ENCODE measurements around the gene NINJ2.

Gene NINJ2

GRCh38 chr12:587132-588023, 75.9 kb downstream of the NINJ2 start:
- Histone ChIP-seq H3K36me3 (ENCODE audit: insufficient read depth, low read length) (no peaks in the 10 kb centered on the region), H3K79me2 (ENCODE audit: insufficient read depth, low read length) (no peaks in the 10 kb centered on the region), H4K20me1 (ENCODE audit: insufficient read depth, low read length) (no peaks in the 10 kb centered on the region), H3K27ac (ENCODE audit: low read length) (no peak overlapping the region), H2AFZ (ENCODE audit: low read depth, low read length) (no peak overlapping the region), H3K4me3 (ENCODE audit: low read depth in 1 of 2, low read length in 2 of 2) (no peak overlapping the region), H3K4me1 (ENCODE audit: insufficient read depth, low read length) (no peaks in the 10 kb centered on the region), H3K9me3 (ENCODE audit: insufficient read depth, low read length, severe bottlenecking) (no peaks in the 10 kb centered on the region), H3K27me3 (ENCODE audit: insufficient read depth, low read length, poor library complexity) (peaks cover 4% of the 10 kb centered on the region), H3K4me2 (ENCODE audit: insufficient read depth, low read length) (no peak overlapping the region), H3K9ac (ENCODE audit: low read depth, low read length) (no peak overlapping the region)
- DNase-seq = no peak
- no peak for ATAC-seq (ENCODE audit: insufficient read depth, low read depth)
- TF ChIP-seq CTCF (IDR thresholded peaks at IDR 0.05; ENCODE audit: borderline replicate concordance, extremely low read depth, low read length, poor library complexity, severe bottlenecking) = no peak
- TF ChIP-seq EZH2 (IDR thresholded peaks at IDR 0.05; ENCODE audit: borderline replicate concordance, low read depth, low read length, severe bottlenecking) = no peak

- Histone ChIP-seq H2AFZ (ENCODE audit: low read depth, low read length) (no peak overlapping the region), H3K36me3 (ENCODE audit: insufficient read depth, low read length) (no peaks in the 10 kb centered on the region), H3K9ac (ENCODE audit: low read depth, low read length) (no peak overlapping the region), H3K4me1 (ENCODE audit: insufficient read depth, low read length) (no peaks in the 10 kb centered on the region), H3K79me2 (ENCODE audit: insufficient read depth, low read length) (no peaks in the 10 kb centered on the region), H3K4me2 (ENCODE audit: insufficient read depth, low read length) (no peak overlapping the region), H3K27ac (ENCODE audit: low read length) (no peak overlapping the region), H3K27me3 (ENCODE audit: insufficient read depth, low read length, poor library complexity) (peaks cover 4% of the 10 kb centered on the region), H3K4me3 (ENCODE audit: low read depth in 1 of 2, low read length in 2 of 2) (no peak overlapping the region), H3K9me3 (ENCODE audit: insufficient read depth, low read length, severe bottlenecking) (no peaks in the 10 kb centered on the region), H4K20me1 (ENCODE audit: insufficient read depth, low read length) (no peaks in the 10 kb centered on the region)
- TF ChIP-seq EZH2 (IDR thresholded peaks at IDR 0.05; ENCODE audit: borderline replicate concordance, low read depth, low read length, severe bottlenecking) (no peak), CTCF (IDR thresholded peaks at IDR 0.05; ENCODE audit: borderline replicate concordance, extremely low read depth, low read length, poor library complexity, severe bottlenecking) (no peak)
- DNase-seq (no peak), ATAC-seq (ENCODE audit: insufficient read depth, low read depth) (no peak)
These were observed 76.8 kb downstream of the NINJ2 start for GRCh38 chr12:586318-587071.

- Histone ChIP-seq H3K79me2 (ENCODE audit: insufficient read depth, low read length) (no peaks in the 10 kb centered on the region), H3K36me3 (ENCODE audit: insufficient read depth, low read length) (no peaks in the 10 kb centered on the region), H3K27me3 (ENCODE audit: insufficient read depth, low read length, poor library complexity) (no peaks in the 10 kb centered on the region), H4K20me1 (ENCODE audit: insufficient read depth, low read length) (no peaks in the 10 kb centered on the region), H3K4me3 (ENCODE audit: low read depth in 1 of 2, low read length in 2 of 2) (no peak overlapping the region), H3K9ac (ENCODE audit: low read depth, low read length) (no peak overlapping the region), H3K4me1 (ENCODE audit: insufficient read depth, low read length) (no peaks in the 10 kb centered on the region), H3K4me2 (ENCODE audit: insufficient read depth, low read length) (no peak overlapping the region), H3K9me3 (ENCODE audit: insufficient read depth, low read length, severe bottlenecking) (no peaks in the 10 kb centered on the region), H2AFZ (ENCODE audit: low read depth, low read length) (no peak overlapping the region), H3K27ac (ENCODE audit: low read length) (no peak overlapping the region)
- TF ChIP-seq CTCF (IDR thresholded peaks at IDR 0.05; ENCODE audit: borderline replicate concordance, extremely low read depth, low read length, poor library complexity, severe bottlenecking) = no peak
- no peak for TF ChIP-seq EZH2 (IDR thresholded peaks at IDR 0.05; ENCODE audit: borderline replicate concordance, low read depth, low read length, severe bottlenecking)
- ATAC-seq (ENCODE audit: insufficient read depth, low read depth) (no peak), DNase-seq (no peak)
These were observed 77.9 kb downstream of the NINJ2 start for GRCh38 chr12:585062-586061.

Data from DND-41 (cell line).